Measurements from ENCODE around the gene TGFBR1. TPM values are rescaled to one million over a fixed set of nuclear protein-coding genes. Genes with fewer than 3 reads are reported as not detected.

TGFBR1 gene
- total RNA-seq, 1 donor, result 114 TPM

GRCh38 chr9:99137891-99138290 lies 33.0 kb downstream of the TGFBR1 start:
- H3K4me1 ChIP-seq (ENCODE audit: insufficient read depth, low read length), result peaks cover 13% of the 10 kb centered on the region
- no peaks in the 10 kb centered on the region for H3K27me3 ChIP-seq (ENCODE audit: insufficient read depth, low read length)
- no peak overlapping the region for H2AFZ ChIP-seq (ENCODE audit: low read length)
- no peak for DNase-seq (ENCODE audit: insufficient read length, low spot score, missing footprints)
- no peak for TF ChIP-seq CTCF (IDR thresholded peaks at IDR 0.05; ENCODE audit: extremely low read depth, low read depth, low read length)
- peaks cover 21% of the 10 kb centered on the region for H3K36me3 ChIP-seq (ENCODE audit: insufficient read depth, low read length)
- H4K20me1 ChIP-seq (ENCODE audit: insufficient read depth, low read length), result peaks cover 21% of the 10 kb centered on the region
- H3K4me2 ChIP-seq (ENCODE audit: insufficient read depth, low read length), result no peak overlapping the region
- no peaks in the 10 kb centered on the region for H3K9me3 ChIP-seq (ENCODE audit: low read depth, low read length)
- H3K27ac ChIP-seq (ENCODE audit: low read depth, low read length), result no peak overlapping the region
- no peak overlapping the region for H3K4me3 ChIP-seq (ENCODE audit: insufficient read depth, low read length)
- H3K79me2 ChIP-seq (ENCODE audit: insufficient read depth, low read length), result peaks cover 7% of the 10 kb centered on the region

- peaks cover 13% of the 10 kb centered on the region for H3K4me1 ChIP-seq (ENCODE audit: insufficient read depth, low read length)
- peaks cover 19% of the 10 kb centered on the region for H4K20me1 ChIP-seq (ENCODE audit: insufficient read depth, low read length)
- H3K4me3 ChIP-seq (ENCODE audit: insufficient read depth, low read length), result no peak overlapping the region
- no peak for DNase-seq (ENCODE audit: insufficient read length, low spot score, missing footprints)
- H3K4me2 ChIP-seq (ENCODE audit: insufficient read depth, low read length), result no peak overlapping the region
- H3K9me3 ChIP-seq (ENCODE audit: low read depth, low read length), result no peaks in the 10 kb centered on the region
- H3K36me3 ChIP-seq (ENCODE audit: insufficient read depth, low read length), result peaks cover 26% of the 10 kb centered on the region
- peaks cover 5% of the 10 kb centered on the region for H3K79me2 ChIP-seq (ENCODE audit: insufficient read depth, low read length)
- no peaks in the 10 kb centered on the region for H3K27me3 ChIP-seq (ENCODE audit: insufficient read depth, low read length)
- TF ChIP-seq CTCF (IDR thresholded peaks at IDR 0.05; ENCODE audit: extremely low read depth, low read depth, low read length), result no peak
- no peak overlapping the region for H3K27ac ChIP-seq (ENCODE audit: low read depth, low read length)
- H2AFZ ChIP-seq (ENCODE audit: low read length), result no peak overlapping the region
Observed at GRCh38 chr9:99138424-99139284, 33.7 kb downstream of the TGFBR1 start.

GRCh38 chr9:99139868-99140267 lies 35.0 kb downstream of the TGFBR1 start:
- Histone ChIP-seq H3K36me3 (ENCODE audit: insufficient read depth, low read length) (peaks cover 37% of the 10 kb centered on the region), H3K27me3 (ENCODE audit: insufficient read depth, low read length) (no peaks in the 10 kb centered on the region), H3K4me2 (ENCODE audit: insufficient read depth, low read length) (no peak overlapping the region), H3K4me1 (ENCODE audit: insufficient read depth, low read length) (peaks cover 6% of the 10 kb centered on the region), H3K27ac (ENCODE audit: low read depth, low read length) (no peak overlapping the region), H3K79me2 (ENCODE audit: insufficient read depth, low read length) (peaks cover 3% of the 10 kb centered on the region), H4K20me1 (ENCODE audit: insufficient read depth, low read length) (peaks cover 16% of the 10 kb centered on the region), H3K4me3 (ENCODE audit: insufficient read depth, low read length) (no peak overlapping the region), H2AFZ (ENCODE audit: low read length) (no peak overlapping the region), H3K9me3 (ENCODE audit: low read depth, low read length) (no peaks in the 10 kb centered on the region)
- no peak for DNase-seq (ENCODE audit: insufficient read length, low spot score, missing footprints)
- no peak for TF ChIP-seq CTCF (IDR thresholded peaks at IDR 0.05; ENCODE audit: extremely low read depth, low read depth, low read length)

GRCh38 chr9:99140685-99141314 lies 35.9 kb downstream of the TGFBR1 start:
- no peak overlapping the region for H3K27ac ChIP-seq (ENCODE audit: low read depth, low read length)
- peak; percentile 89 for TF ChIP-seq CTCF (IDR thresholded peaks at IDR 0.05; ENCODE audit: extremely low read depth, low read depth, low read length)
- peak; percentile 49 for DNase-seq (ENCODE audit: insufficient read length, low spot score, missing footprints)
- H2AFZ ChIP-seq (ENCODE audit: low read length), result no peak overlapping the region
- no peaks in the 10 kb centered on the region for H3K9me3 ChIP-seq (ENCODE audit: low read depth, low read length)
- H3K36me3 ChIP-seq (ENCODE audit: insufficient read depth, low read length), result peaks cover 46% of the 10 kb centered on the region
- no peaks in the 10 kb centered on the region for H3K79me2 ChIP-seq (ENCODE audit: insufficient read depth, low read length)
- no peak overlapping the region for H3K4me2 ChIP-seq (ENCODE audit: insufficient read depth, low read length)
- no peaks in the 10 kb centered on the region for H3K27me3 ChIP-seq (ENCODE audit: insufficient read depth, low read length)
- no peak overlapping the region for H3K4me3 ChIP-seq (ENCODE audit: insufficient read depth, low read length)
- peaks cover 9% of the 10 kb centered on the region for H4K20me1 ChIP-seq (ENCODE audit: insufficient read depth, low read length)
- H3K4me1 ChIP-seq (ENCODE audit: insufficient read depth, low read length), result no peaks in the 10 kb centered on the region
